ENCODE data around the gene GAL3ST2. TPM values are rescaled to one million over a fixed set of nuclear protein-coding genes. Genes with fewer than 3 reads are reported as not detected.
"Not testable (repeated sequence)": the region's sequence is repeated elsewhere in the genome, so short reads cannot be mapped to it uniquely, and the experiment has no call there.

The GAL3ST2 gene
- total RNA-seq, 2 donors from 2014 or later, result 0.49 to 2.2 TPM

- no peak for ATAC-seq (ENCODE audit: insufficient number of reproducible peaks, low FRiP score, low read depth)
- Histone ChIP-seq H3K27me3 (replicated peaks; ENCODE audit: insufficient read depth) (no peaks in the 10 kb centered on the region), H3K4me1 (ENCODE audit: control insufficient read depth in 1 of 2, low read depth in 2 of 2) (peaks cover 0 to 15% of the 10 kb centered on the region in 2 donors), H3K36me3 (no peaks in the 10 kb centered on the region), H3K4me3 (no peak overlapping the region), H3K9me3 (no peaks in the 10 kb centered on the region), H3K27ac (no peak overlapping the region)
- TF ChIP-seq CTCF (IDR thresholded peaks at IDR 0.05), result no peak
- no peak for DNase-seq (ENCODE audit: low spot score)
These were observed 38.2 kb downstream of the GAL3ST2 start for GRCh38 chr2:241814643-241815476.

GRCh38 chr2:241815477-241816430 is 39.1 kb downstream of the GAL3ST2 start:
- H3K4me3 ChIP-seq, result no peak overlapping the region
- DNase-seq (ENCODE audit: low spot score), result no peak
- no peaks in the 10 kb centered on the region for H3K27me3 ChIP-seq (replicated peaks; ENCODE audit: insufficient read depth)
- H3K36me3 ChIP-seq, result no peaks in the 10 kb centered on the region
- no peak overlapping the region for H3K27ac ChIP-seq
- H3K9me3 ChIP-seq, result no peaks in the 10 kb centered on the region
- no peak for TF ChIP-seq CTCF (IDR thresholded peaks at IDR 0.05)
- peaks cover 0 to 6% of the 10 kb centered on the region in 2 donors for H3K4me1 ChIP-seq (ENCODE audit: control insufficient read depth in 1 of 2, low read depth in 2 of 2)
- no peak for ATAC-seq (ENCODE audit: insufficient number of reproducible peaks, low FRiP score, low read depth)

- TF ChIP-seq CTCF (IDR thresholded peaks at IDR 0.05), result no peak
- Histone ChIP-seq H3K4me1 (ENCODE audit: control insufficient read depth in 1 of 2, low read depth in 2 of 2) (no peaks in the 10 kb centered on the region), H3K9me3 (no peaks in the 10 kb centered on the region), H3K27ac (no peak overlapping the region), H3K27me3 (replicated peaks; ENCODE audit: insufficient read depth) (no peaks in the 10 kb centered on the region), H3K36me3 (no peaks in the 10 kb centered on the region), H3K4me3 (no peak overlapping the region)
- ATAC-seq (ENCODE audit: insufficient number of reproducible peaks, low FRiP score, low read depth) (no peak), DNase-seq (ENCODE audit: low spot score) (no peak)
These were observed 40.0 kb downstream of the GAL3ST2 start for GRCh38 chr2:241816431-241817121.

GRCh38 chr2:241817126-241817820 is 40.7 kb downstream of the GAL3ST2 start:
- no peak overlapping the region for H3K27ac ChIP-seq
- no peaks in the 10 kb centered on the region for H3K27me3 ChIP-seq (replicated peaks; ENCODE audit: insufficient read depth)
- no peaks in the 10 kb centered on the region for H3K9me3 ChIP-seq
- DNase-seq (ENCODE audit: low spot score) (no peak), ATAC-seq (ENCODE audit: insufficient number of reproducible peaks, low FRiP score, low read depth) (no peak)
- no peak for TF ChIP-seq CTCF (IDR thresholded peaks at IDR 0.05)
- H3K4me3 ChIP-seq, result no peak overlapping the region
- no peaks in the 10 kb centered on the region for H3K4me1 ChIP-seq (ENCODE audit: control insufficient read depth in 1 of 2, low read depth in 2 of 2)
- H3K36me3 ChIP-seq, result no peaks in the 10 kb centered on the region

- not testable (repeated sequence) for H3K9me3 ChIP-seq; H3K4me1 ChIP-seq (ENCODE audit: control insufficient read depth in 1 of 2, low read depth in 2 of 2); H3K27me3 ChIP-seq (replicated peaks; ENCODE audit: insufficient read depth); H3K27ac ChIP-seq; DNase-seq (ENCODE audit: low spot score); H3K4me3 ChIP-seq; ATAC-seq (ENCODE audit: insufficient number of reproducible peaks, low FRiP score, low read depth); H3K36me3 ChIP-seq
These were observed 41.2 kb downstream of the GAL3ST2 start for GRCh38 chr2:241817821-241818215.

Data from thoracic aorta (tissue), 2 donors.